ENCODE results near the gene FADS1. TPM values are rescaled to one million over a fixed set of nuclear protein-coding genes. Genes with fewer than 3 reads are reported as not detected.

FADS1 gene
- total RNA-seq, 1 donor from 2014 or later: 36.3 TPM

DNA sequence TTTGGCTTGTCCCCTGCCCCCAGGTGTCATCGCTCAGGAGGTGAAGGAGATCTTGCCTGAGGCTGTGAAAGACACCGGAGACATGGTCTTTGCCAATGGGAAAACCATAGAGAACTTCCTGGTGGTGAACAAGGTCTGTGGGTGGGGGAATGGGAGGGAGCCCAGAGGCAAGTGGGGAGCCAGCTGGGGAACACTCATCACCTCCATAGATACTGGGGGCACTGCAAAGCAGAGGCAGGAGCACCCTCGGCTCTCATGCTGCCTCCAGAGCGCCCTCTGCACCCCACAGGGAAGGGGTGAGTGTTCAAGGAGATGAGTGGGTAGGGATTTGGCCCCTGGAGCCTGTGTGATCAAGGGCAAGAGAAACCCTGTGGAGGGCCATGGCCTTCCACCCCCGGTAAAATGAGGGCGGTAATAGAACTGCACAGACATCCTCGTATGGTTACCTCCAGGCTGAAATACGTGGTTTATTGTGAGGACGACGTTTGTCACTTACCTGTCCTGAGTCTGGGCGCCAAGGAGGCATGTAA lies 38.4 kb downstream of the FADS1 start:
- no peak for DNase-seq (ENCODE audit: low spot score)

DNA sequence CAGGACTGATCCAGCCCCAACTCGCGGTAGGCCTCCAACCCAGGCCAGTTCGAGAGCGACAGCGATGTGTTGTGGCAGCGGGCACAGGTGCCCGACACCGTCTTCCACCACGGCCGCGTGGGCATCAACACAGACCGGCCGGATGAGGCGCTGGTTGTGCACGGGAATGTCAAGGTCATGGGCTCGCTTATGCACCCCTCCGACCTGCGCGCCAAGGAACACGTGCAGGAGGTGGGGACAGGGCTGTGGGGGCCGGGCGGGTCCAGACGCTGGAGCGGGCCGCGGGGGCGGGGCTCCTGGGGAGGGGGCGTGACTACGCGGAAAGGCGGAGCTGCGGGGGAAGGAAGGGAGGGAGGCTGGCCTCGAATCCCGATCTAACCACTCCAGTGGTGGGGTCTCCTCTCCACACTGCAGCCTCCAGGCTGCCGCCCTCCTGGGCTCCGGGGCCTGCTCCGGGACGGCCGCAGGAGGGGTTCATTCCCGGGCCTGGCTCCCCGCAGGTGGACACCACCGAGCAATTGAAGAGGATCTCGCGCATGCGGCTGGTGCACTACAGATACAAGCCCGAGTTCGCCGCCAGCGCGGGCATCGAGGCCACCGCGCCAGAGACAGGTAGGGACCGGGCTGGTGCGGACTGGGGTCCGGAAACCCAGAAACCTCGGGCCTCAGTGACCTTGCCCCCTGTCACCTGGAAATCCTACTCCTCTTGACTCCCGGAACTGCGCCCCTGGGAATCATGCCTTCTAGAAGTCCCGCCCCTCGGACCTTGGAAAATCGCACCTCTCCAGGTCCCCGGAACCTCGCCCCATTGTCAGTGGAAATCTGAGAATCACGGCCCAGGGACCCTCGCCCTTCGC lies 39.3 kb downstream of the FADS1 start:
- DNase-seq (ENCODE audit: low spot score): no peak

DNA sequence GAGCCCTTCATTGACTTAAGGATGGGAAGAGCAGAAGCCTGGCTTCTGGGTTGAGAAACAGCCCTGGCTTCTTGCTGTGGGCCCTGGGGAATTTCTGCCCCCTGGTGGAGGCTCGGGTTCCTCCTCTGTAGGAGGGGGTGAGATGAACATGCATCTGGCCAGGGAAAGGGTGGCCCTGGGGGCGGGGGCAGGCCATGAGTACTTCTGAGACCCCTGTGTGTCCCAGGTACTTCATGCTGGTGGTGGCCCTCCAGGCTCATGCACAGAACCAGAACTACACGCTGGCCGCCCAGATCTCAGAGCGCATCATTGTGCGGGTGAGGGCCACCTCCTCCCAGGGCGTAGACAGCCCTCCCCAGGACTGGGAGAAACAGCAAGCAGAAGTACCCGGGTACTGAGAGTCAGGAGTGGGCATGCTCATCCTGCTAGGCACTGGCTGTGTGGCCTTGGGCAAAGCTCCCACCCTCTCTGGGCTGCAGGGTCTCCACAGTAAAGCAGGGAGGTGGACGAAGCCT lies 40.2 kb downstream of the FADS1 start:
- DNase-seq (ENCODE audit: low spot score): no peak

DNA sequence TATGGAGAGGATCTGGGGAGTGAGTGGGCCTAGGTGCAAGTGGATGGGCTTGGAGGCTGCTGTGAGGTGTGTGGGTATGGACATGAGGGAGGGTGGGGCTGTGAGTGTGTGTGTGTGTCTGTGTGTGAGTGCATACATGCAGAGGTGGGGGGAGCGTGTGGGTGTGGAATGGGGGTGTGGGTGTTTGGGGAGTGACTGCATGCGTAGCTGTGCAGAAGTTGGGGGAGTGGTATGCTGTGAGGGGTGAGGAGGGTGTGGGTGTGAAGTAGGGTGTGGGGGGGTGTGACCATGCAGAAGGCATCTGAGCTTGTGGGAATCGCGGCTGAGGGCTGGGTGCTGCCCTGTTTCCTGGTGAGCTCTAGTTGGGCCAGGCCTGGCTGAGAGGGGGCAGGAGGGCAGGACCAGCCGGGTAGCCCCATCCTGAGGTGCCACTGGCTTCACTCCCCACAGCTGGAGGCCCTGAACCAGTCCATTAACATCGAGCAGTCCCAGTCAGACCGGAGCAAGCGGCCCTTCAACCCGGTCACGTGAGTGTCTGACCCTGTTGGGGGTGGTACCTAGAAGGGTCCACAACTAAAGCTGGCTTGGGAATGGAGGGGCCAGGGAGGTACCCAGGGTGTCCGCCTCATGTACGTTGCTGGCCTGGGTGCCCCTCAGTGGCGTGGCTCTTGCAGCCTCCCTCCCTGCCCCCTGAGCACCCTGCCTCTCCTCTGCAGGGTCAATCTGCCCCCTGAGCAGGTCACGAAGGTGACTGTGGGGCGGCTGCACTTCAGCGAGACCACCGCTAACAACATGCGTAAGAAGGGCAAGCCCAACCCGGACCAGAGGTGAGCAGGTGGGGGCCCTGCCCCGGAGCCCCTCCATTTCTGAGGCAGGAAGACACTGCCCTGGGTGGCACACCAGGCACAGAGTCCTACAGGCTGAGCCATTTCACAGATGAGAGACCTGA lies 40.9 kb downstream of the FADS1 start:
- no peak for DNase-seq (ENCODE audit: low spot score)

DNA sequence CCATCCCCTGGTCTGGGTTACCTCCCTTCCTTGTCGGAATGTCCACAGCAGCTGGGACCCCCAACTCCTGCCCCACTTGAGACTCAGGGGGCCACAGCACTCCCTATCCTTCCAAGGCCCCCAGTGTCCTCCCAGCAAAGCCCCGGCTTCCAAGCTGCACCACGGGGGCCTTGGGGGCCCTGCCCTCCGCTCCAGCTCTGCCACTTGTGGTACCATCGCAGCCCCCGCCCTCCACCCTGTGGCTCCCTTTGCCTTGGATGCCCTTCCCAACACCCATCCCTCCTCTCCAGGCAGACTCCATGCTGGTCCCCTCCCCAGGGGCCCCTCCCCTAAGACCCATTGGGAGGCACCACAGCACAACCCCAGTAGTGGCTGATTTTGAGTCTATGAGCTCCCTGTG lies 41.7 kb downstream of the FADS1 start:
- DNase-seq (ENCODE audit: low spot score): no peak

DNA sequence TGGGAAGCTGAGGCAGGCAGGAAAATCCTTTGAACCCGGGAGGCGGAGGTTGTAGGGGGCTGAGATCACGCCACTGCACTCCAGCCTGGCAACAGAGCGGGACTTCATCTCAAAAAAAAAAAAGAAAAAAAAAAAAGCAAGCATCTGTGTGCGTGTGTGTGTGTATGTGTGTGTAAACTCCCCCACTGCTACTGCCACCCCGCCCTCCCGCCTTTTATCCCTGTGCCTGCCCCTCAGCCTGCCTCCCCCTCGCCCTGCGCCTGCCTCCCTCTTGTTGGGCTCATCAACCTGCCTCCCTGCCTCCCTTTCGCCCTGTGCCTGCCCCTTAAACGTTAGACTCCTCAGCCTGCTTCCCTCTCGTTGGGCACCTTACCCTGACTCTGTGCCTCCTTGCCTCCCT lies 42.4 kb downstream of the FADS1 start:
- no peak for DNase-seq (ENCODE audit: low spot score)

DNA sequence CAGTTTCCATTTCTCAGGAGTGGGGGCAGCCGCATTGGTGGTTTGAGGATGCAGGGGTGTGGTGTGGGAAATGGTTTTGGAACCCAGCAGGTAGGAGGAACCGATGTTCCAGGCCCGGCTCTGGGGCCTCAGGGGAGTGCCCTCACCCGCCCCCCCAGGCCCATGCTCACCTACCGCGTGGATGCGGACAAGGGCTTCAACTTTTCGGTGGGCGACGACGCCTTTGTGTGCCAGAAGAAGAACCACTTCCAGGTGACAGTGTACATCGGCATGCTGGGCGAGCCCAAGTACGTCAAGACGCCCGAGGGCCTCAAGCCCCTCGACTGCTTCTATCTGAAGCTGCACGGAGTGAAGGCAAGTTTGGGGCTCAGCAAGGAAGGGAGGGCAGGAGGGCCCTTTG lies 43.0 kb downstream of the FADS1 start:
- DNase-seq (ENCODE audit: low spot score): no peak

DNA sequence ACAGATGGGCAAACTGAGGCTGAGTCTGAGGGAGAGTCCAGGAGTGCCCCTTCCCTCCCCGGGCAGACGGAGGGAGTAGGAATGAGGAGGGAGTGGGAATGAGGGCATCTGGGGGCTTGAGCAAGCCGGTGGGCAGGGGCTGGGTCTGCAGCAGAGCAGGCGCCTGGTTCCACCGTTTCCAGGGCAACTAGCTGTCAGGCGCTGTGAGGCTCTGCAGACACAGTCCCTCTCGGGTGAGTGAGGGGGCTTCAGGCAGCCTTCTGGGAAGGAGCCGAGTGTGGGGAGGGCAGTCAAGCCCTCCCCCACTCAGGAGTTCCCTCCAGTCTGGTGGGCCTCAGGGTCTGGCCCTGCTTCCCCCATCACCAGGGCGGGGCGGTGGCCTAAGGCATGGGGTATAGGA lies 43.4 kb downstream of the FADS1 start:
- no peak for DNase-seq (ENCODE audit: low spot score)

DNA sequence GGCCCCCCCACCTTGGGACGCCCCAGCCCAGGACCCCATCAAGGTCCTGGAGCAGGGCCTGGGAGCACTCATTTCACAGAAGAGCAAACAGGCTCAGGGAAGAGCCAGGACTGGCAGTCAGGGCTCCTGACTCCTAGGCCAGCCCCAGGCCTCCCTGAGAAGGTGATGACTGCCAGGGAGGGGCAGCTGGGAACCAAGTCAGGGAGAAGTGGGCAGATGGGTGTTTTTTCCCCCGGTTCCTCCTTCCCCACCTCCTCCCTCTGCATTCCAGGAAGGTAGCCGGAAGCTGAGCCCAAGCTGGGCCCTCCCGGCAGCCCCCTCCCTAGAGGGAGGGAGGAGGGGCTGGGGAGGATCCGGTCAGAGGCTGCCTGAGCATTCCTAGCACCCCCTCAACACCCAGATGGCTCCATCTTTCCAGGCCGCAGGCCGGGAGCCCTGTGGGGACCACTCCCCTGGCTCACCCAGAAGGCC lies 44.8 kb downstream of the FADS1 start:
- no peak for DNase-seq (ENCODE audit: low spot score)

DNA sequence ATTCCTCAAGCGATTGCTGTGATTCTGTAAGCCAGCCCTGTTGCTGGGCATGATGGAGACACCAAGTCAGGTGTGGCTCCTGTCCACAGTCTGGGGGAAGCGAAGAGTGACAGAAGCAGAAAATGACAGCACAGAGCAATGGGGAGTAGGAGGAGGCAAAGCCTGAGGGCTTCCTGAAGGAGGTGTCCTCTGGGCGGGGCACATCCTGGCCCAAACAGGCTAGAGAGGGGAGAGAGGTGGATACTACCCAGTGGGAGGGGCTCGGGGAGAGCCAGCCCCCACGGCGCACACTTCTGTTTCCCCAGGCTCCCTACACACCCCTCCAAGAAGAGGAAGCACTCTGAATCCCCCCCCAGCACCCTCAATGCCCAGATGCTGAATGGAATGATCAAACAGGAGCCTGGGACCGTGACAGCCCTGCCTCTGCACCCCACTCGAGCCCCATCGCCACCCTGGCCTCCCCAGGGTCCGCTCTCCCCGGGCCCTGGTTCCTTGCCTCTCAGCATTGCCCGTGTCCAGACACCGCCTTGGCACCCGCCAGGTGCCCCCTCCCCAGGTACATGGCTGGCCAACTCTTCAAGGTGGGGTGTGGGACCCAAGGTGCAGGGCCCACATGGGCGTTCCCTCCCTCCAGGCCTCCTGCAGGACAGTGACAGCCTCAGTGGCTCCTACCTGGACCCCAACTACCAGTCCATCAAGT lies 45.5 kb downstream of the FADS1 start:
- DNase-seq (ENCODE audit: low spot score): no peak

DNA sequence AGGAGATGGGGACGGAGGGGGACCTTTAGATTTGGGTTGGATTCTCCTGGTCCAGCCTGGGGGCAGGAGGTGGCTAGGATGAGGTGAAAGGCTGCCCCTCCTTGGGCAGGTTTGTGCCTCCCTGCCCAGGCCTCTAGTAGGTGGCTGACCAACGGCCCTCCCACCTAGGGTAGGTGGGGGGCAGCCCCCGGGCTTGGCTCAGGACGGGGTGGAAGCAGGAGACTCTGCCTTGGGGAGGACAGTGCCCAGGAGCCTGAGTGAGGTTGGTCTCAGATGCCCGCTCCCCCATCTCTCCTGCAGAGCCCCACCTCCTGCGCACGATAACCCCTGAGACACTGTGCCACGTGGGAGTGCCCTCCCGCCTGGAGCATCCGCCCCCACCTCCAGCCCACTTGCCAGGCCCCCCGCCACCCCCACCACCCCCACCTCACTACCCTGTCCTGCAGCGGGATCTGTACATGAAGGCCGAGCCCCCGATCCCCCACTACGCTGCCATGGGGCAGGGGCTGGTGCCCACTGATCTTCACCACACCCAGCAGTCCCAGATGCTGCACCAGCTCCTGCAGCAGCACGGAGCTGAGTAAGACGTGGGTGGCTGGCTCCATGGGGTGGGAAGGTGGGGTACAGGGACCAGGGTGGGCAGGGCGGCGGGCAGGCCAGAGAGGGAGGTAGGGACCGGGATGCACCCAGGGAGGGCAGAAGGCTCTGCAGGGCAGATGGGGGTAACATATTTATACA lies 46.7 kb downstream of the FADS1 start:
- no peak for DNase-seq (ENCODE audit: low spot score)

DNA sequence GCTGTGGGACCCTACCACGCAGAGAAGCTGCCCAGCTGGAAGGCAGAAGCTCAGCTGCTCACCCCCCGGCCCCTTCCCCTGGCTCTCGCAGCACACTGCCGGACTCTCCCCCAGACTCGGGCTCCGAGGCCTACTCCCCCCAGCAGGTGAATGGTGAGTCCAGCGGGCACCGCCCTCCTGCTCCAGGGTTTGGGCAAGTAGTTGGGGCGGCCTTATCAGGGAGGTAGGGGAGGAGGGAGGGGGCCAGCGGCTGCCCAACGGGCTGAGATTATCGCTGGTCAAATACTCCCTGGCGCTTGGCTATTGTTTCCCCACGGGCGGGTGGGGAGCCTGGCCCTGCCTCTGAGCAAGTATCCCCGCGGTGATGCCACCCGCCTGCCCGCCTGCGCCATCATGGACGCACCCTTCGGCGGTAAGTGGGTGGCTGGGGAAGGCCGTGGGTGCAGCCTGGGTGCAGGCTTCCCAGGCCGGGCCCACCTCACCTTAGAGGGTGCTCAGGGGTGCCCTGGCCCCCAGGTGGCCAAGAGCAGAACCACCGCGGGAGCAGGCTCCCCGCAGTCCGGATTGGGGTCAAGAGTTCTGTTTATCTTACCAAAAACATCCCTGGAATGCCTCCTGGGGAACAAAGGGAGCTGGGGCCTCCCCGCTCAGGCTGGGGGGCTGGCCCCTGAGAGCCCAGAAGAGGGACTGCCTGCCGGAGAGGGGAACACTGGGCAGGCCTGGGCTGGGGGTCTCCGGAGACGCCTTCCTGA lies 47.5 kb downstream of the FADS1 start:
- no peak for DNase-seq (ENCODE audit: low spot score)

DNA sequence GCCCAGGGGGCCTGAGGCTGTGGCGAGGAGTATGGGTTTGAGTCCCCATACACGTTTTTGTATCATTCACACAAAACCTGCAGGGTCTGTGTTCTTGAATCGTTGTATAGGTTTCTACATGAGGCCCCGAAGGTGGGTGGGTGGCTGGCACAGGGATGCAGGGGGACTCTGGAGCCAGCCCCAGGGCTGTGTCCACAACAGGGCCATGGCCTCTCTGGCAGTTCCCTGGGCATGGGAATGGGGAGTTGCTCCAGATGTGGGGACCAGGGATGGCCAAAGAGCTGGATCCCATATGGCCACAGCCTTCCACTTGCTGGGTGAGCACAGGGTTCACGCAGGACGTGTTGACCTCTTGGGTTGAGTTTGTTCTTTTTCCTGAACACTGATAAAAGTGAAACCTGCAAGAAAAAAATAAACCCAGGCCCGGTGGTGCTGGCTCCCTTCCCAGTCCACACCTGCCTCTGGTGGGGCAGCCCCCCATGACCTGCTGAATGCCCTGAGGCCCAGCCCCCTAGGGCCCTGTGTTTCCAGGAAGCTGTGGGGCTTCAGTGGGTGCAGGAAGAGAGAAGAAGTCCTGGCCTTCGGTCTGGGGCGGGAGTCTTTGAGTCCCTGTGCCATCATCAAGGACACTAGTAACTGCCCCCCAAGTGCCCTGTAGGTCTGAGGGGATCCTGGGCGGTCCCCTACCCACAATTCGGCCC lies 48.3 kb downstream of the FADS1 start:
- DNase-seq (ENCODE audit: low spot score): no peak

DNA sequence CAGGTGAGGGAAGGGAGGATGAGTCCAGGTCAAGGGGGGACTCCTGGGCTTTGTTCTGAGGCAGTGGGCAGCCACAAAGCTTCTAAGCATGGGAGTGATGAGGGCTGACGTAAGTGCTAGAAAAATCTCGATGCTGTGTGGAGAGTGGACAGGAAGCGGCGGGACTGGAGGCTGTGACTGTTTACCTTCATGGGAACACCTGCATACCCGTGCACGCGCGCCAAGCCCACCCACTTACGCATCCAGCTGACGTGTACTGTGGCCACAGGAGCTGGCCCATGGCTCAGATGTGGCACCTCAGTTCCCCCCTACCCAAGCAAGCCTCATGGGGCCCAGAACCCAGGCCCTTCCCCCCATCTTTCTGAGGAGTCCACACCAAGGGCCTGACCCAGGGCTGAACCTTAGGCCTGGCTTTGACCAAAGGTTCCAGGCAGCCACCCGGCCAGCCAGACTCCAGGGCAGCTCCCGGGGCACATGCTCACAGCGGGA lies 50.4 kb downstream of the FADS1 start:
- DNase-seq (ENCODE audit: low spot score): no peak

DNA sequence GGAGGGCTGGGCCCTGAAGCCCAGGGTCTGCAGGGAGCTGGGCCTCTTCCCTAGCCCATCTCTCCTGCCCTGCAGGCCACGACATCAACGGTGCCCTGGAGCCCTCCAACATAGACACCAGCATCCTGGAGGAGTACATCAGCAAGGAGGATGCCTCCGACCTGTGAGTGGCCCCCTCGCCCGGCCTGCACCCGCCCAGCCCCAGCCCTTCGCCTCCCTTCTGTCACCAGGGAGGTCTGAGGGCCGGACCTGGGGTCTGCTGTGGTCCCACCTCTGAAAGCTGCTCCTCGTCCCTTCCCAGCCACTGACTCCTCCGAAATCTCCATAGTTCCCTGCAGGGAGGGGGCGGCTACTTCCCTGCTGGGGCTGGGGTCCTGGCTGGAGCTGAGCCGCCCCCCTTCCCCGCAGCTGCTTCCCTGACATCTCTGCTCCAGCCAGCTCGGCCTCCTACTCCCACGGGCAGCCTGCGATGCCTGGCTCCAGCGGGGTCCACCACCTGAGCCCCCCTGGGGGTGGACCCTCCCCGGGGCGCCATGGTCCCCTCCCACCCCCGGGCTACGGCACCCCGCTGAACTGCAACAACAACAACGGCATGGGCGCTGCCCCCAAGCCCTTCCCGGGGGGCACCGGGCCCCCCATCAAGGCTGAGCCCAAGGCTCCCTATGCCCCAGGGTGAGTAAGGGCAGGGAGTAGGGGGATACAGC lies 51.1 kb downstream of the FADS1 start:
- DNase-seq (ENCODE audit: low spot score): no peak

DNA sequence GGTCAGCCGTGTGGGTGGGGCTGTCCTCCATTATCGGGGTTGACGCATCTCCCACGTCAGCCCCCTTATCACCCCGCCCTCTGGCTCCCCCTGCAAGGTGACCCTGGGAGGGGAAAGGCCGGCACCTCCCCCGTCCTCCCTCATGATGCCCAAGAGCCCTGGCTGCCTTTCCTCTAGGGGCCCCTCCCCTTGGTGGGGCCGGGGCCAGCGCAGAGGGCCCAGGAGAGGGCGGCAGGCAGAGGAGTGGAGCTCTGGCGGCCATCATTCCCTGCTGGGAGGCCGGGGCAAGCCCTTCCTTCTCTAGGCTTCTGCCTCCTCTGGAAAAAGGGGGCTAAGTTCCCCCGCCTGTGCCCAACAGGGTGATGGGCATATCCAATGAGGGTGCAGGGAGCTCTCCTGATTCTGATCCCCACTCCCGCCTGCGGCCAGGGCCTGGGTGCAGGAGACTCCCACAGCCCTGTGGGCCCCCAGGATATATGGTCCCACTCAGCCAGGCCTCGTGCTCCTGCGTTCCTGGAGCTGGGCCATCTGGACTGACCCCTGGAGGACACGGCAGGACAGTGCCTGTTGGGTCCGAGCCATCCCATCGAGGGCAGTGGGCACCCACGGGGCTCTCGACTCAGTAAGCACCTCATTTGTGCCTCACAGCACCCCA lies 52.1 kb downstream of the FADS1 start:
- no peak for DNase-seq (ENCODE audit: low spot score)

DNA sequence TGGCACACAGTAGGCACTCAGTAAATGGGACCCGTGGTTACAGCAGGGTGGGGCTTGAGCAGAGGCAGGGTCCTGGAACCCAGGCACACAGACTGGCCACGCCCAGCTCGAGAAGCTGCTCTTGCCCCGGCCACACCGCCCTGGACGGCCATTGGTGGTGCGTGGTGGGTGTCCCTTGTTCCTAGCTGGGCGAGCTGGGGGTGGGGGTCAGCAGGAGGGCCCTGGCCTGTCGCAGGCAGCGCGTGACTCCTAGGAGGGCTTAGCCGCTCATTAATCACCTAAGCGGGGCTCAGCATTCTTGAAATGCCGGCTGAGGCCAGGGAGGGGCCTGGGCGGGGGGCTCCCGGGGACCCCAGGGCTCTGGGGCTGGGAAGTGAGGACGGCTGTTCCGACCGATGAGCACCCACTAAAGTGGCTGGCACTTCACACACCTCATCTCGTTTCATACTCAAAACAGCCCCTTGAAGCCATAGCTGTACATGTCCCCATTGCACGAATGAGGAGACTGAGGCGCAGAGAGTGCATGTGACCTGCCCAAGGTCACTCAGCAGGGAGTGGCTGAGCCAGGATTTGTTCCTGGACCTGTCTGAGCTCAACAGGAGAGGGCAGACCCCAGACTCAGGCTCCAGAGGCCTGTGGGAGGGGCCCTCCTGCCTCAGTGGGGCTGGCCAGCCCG lies 52.7 kb downstream of the FADS1 start:
- DNase-seq (ENCODE audit: low spot score): no peak

All from mesenteric fat pad (tissue), 1 donor.